HepG2 (cell line): ENCODE measurements around the gene CCT7. TPM values are rescaled to one million over a fixed set of nuclear protein-coding genes. Genes with fewer than 3 reads are reported as not detected.

Experiments
- ARNTL ChIP-seq: sonication (generic); formaldehyde crosslinking; IDR thresholded peaks from 2 replicates; pipeline ENCODE4 v1.4.0; 2020; ENCODE audit warnings: mild to moderate bottlenecking, missing genetic modification reagents
- FIP1L1 ChIP-seq: fragments of 200-400 bp; formaldehyde crosslinking; IDR thresholded peaks from 2 replicates; pipeline ENCODE4 v1.6.1; 2018; ENCODE audit warnings: low read depth, mild to moderate bottlenecking, low read length, moderate library complexity, borderline replicate concordance; ENCODE audit not compliant: insufficient read depth
- GZF1 ChIP-seq: sonication (generic); formaldehyde crosslinking; IDR thresholded peaks from 2 replicates; pipeline ENCODE4 v1.5.1; 2020; ENCODE audit warnings: mild to moderate bottlenecking, missing genetic modification reagents
- IRF2 ChIP-seq: IDR thresholded peaks from 2 replicates; pipeline ENCODE4 v1.6.1; 2018; ENCODE audit warnings: missing genetic modification reagents, missing compliant biosample characterization
- LCORL ChIP-seq, 2 experiments: fragments of 450-650 bp in 1 of 2; sonication (generic) in 1 of 2; formaldehyde crosslinking in 1 of 2; IDR thresholded peaks; 2 replicates each; pipeline versions ENCODE4 v1.5.0 to v1.6.1; 2017 to 2020; ENCODE audit warnings: antibody characterized with exemption in 1 of 2, missing genetic modification reagents in 1 of 2
- PAF1 ChIP-seq: IDR thresholded peaks from 2 replicates; pipeline ENCODE4 v1.6.1; 2016; ENCODE audit warnings: missing genetic modification reagents, missing compliant biosample characterization
- POLR2AphosphoS5 ChIP-seq: IDR thresholded peaks from 2 replicates; pipeline ENCODE4 v1.6.1; 2012; ENCODE audit warnings: low read depth, low read length
- PPARG ChIP-seq: conservative IDR thresholded peaks from 2 replicates; pipeline ENCODE4 v1.6.1; 2016; ENCODE audit warnings: missing biosample characterization, missing genetic modification reagents
- ZNF225 ChIP-seq: sonication (generic); formaldehyde crosslinking; IDR thresholded peaks from 2 replicates; pipeline ENCODE4 v1.4.0; 2020; ENCODE audit warnings: mild to moderate bottlenecking, missing genetic modification reagents
- ZNF430 ChIP-seq: sonication (generic); formaldehyde crosslinking; IDR thresholded peaks from 2 replicates; pipeline ENCODE4 v1.9.0; 2021; ENCODE audit warnings: mild to moderate bottlenecking, missing genetic modification reagents
- ZNF552 ChIP-seq: sonication (generic); formaldehyde crosslinking; IDR thresholded peaks from 2 replicates; pipeline ENCODE4 v1.9.0; 2022; ENCODE audit warnings: missing genetic modification reagents, mild to moderate bottlenecking, borderline replicate concordance
- ZNF558 ChIP-seq: sonication (generic); formaldehyde crosslinking; IDR thresholded peaks from 2 replicates; pipeline ENCODE4 v1.9.0; 2022; ENCODE audit warnings: mild to moderate bottlenecking, missing genetic modification reagents, borderline replicate concordance
- ZNF670 ChIP-seq: sonication (generic); formaldehyde crosslinking; IDR thresholded peaks from 2 replicates; pipeline ENCODE4 v1.8.0; 2022; ENCODE audit warnings: mild to moderate bottlenecking, missing genetic modification reagents, borderline replicate concordance
- ZNF768 ChIP-seq: sonication (generic); formaldehyde crosslinking; IDR thresholded peaks from 2 replicates; pipeline ENCODE4 v1.4.0; 2020; ENCODE audit warnings: missing genetic modification reagents
- polyA plus RNA-seq, 8 experiments: library from polyadenylated mRNA; depleted of rRNA in 3 of 8; stranded (reverse) in 7 of 8; unstranded in 1 of 8; fragments of >200 nt; fragmentation: Illumina TruSeq in 4 of 8; extraction: Trizol in 4 of 8; gene quantifications; 2 replicates each; pipeline versions ENCODE4 v1.2.1 to v1.2.3, GENCODE V29; 2011 to 2016; ENCODE audit warnings: low read depth in 4 of 8, missing spikeins in 1 of 8, mixed read lengths in 1 of 8; ENCODE audit not compliant: insufficient read depth in 1 of 8
- total RNA-seq, 5 experiments: library from RNA; depleted of rRNA; stranded (reverse); fragments of >200 nt; fragmentation: Illumina TruSeq; extraction: Trizol; gene quantifications; 2 replicates each; pipeline ENCODE4 v1.2.3, GENCODE V29; 2016; ENCODE audit warnings: low read depth in 1 of 5
- TF ChIP-seq, protein P1 (sequence below): sonication (generic); formaldehyde crosslinking; IDR thresholded peaks from 2 replicates; pipeline ENCODE4 v1.4.0; 2020; ENCODE audit warnings: missing genetic modification reagents, borderline replicate concordance
- TF ChIP-seq, protein P2 (sequence below): sonication (generic); formaldehyde crosslinking; IDR thresholded peaks from 2 replicates; pipeline ENCODE4 v1.4.0; 2020; ENCODE audit warnings: missing genetic modification reagents, borderline replicate concordance
- TF ChIP-seq, protein P3 (sequence below): sonication (generic); formaldehyde crosslinking; IDR thresholded peaks from 2 replicates; pipeline ENCODE4 v1.8.0; 2022; ENCODE audit warnings: missing genetic modification reagents, mild to moderate bottlenecking, borderline replicate concordance
- TF ChIP-seq, protein P4 (sequence below): sonication (generic); formaldehyde crosslinking; IDR thresholded peaks from 2 replicates; pipeline ENCODE4 v1.4.0; 2020; ENCODE audit warnings: missing genetic modification reagents
- TF ChIP-seq, protein P5 (sequence below): sonication (generic); formaldehyde crosslinking; IDR thresholded peaks from 2 replicates; pipeline ENCODE4 v1.5.1; 2020; ENCODE audit warnings: missing genetic modification reagents, mild to moderate bottlenecking, borderline replicate concordance

The CCT7 gene
- total and polyA plus RNA-seq, 2 of the 13 experiments (the other 11 are each of a cell fraction or from before 2014, with no cell fraction given) = 347 to 517 TPM

- TF ChIP-seq ZNF558 (CRISPR knock-in tag) (peak; percentile 82; the same call in 1 of the 2 replicates), ZNF225 (no peak; the same call in none of the 2 replicates), PPARG (CRISPR knock-in tag) (peak; percentile 22), POLR2AphosphoS5 (peak; percentile 64; the same call in 1 of the 2 replicates), ZNF430 (CRISPR knock-in tag) (peak; percentile 93), ZNF552 (CRISPR knock-in tag) (no peak; the same call in 1 of the 2 replicates), IRF2 (CRISPR knock-in tag) (no peak; the same call in 1 of the 2 replicates), FIP1L1 (no peak), GZF1 (CRISPR knock-in tag) (0 out of 2 replicates have a peak, but pooled peaks have one; percentile 11), LCORL (IDR thresholded peaks at IDR 0.05) (no peak), LCORL (CRISPR knock-in tag; IDR thresholded peaks at IDR 0.05) (peak; percentile 74; the same call in 1 of the 2 replicates), PAF1 (no peak), ZNF670 (CRISPR knock-in tag) (no peak), ARNTL (peak; percentile 70; the same call in 1 of the 2 replicates), ZNF768 (CRISPR knock-in tag) (peak; percentile 70)
- TF ChIP-seq, protein P1, sequence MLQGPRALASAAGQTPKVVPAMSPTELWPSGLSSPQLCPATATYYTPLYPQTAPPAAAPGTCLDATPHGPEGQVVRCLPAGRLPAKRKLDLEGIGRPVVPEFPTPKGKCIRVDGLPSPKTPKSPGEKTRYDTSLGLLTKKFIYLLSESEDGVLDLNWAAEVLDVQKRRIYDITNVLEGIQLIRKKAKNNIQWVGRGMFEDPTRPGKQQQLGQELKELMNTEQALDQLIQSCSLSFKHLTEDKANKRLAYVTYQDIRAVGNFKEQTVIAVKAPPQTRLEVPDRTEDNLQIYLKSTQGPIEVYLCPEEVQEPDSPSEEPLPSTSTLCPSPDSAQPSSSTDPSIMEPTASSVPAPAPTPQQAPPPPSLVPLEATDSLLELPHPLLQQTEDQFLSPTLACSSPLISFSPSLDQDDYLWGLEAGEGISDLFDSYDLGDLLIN = no peak
- TF ChIP-seq, protein P2, sequence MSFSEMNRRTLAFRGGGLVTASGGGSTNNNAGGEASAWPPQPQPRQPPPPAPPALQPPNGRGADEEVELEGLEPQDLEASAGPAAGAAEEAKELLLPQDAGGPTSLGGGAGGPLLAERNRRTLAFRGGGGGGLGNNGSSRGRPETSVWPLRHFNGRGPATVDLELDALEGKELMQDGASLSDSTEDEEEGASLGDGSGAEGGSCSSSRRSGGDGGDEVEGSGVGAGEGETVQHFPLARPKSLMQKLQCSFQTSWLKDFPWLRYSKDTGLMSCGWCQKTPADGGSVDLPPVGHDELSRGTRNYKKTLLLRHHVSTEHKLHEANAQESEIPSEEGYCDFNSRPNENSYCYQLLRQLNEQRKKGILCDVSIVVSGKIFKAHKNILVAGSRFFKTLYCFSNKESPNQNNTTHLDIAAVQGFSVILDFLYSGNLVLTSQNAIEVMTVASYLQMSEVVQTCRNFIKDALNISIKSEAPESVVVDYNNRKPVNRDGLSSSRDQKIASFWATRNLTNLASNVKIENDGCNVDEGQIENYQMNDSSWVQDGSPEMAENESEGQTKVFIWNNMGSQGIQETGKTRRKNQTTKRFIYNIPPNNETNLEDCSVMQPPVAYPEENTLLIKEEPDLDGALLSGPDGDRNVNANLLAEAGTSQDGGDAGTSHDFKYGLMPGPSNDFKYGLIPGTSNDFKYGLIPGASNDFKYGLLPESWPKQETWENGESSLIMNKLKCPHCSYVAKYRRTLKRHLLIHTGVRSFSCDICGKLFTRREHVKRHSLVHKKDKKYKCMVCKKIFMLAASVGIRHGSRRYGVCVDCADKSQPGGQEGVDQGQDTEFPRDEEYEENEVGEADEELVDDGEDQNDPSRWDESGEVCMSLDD (CRISPR knock-in tag) = no peak; the same call in 1 of the 2 replicates
- TF ChIP-seq, protein P3, sequence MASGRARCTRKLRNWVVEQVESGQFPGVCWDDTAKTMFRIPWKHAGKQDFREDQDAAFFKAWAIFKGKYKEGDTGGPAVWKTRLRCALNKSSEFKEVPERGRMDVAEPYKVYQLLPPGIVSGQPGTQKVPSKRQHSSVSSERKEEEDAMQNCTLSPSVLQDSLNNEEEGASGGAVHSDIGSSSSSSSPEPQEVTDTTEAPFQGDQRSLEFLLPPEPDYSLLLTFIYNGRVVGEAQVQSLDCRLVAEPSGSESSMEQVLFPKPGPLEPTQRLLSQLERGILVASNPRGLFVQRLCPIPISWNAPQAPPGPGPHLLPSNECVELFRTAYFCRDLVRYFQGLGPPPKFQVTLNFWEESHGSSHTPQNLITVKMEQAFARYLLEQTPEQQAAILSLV (CRISPR knock-in tag) = no peak; the same call in 1 of the 2 replicates
- TF ChIP-seq, protein P4, sequence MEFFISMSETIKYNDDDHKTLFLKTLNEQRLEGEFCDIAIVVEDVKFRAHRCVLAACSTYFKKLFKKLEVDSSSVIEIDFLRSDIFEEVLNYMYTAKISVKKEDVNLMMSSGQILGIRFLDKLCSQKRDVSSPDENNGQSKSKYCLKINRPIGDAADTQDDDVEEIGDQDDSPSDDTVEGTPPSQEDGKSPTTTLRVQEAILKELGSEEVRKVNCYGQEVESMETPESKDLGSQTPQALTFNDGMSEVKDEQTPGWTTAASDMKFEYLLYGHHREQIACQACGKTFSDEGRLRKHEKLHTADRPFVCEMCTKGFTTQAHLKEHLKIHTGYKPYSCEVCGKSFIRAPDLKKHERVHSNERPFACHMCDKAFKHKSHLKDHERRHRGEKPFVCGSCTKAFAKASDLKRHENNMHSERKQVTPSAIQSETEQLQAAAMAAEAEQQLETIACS (CRISPR knock-in tag) = no peak; the same call in none of the 2 replicates
- TF ChIP-seq, protein P5, sequence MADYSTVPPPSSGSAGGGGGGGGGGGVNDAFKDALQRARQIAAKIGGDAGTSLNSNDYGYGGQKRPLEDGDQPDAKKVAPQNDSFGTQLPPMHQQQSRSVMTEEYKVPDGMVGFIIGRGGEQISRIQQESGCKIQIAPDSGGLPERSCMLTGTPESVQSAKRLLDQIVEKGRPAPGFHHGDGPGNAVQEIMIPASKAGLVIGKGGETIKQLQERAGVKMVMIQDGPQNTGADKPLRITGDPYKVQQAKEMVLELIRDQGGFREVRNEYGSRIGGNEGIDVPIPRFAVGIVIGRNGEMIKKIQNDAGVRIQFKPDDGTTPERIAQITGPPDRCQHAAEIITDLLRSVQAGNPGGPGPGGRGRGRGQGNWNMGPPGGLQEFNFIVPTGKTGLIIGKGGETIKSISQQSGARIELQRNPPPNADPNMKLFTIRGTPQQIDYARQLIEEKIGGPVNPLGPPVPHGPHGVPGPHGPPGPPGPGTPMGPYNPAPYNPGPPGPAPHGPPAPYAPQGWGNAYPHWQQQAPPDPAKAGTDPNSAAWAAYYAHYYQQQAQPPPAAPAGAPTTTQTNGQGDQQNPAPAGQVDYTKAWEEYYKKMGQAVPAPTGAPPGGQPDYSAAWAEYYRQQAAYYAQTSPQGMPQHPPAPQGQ (CRISPR knock-in tag) = 0 out of 2 replicates have a peak, but pooled peaks have one; percentile 10
Measured at GRCh38 chr2:73233154-73233931, 765 bp upstream of the CCT7 start, which contains the start of gene PRADC1 (continued).
